ENCODE measurements around the gene STAU1.

GRCh38 chr20:49123982-49124381 is 64.2 kb downstream of the STAU1 start:
- TF ChIP-seq CTCF (IDR thresholded peaks at IDR 0.05 in 4 of 5, conservative IDR thresholded peaks at IDR 0.05 in 1 of 5) (no peak), POLR2A (IDR thresholded peaks at IDR 0.05) (no peak)

Data from gastrocnemius medialis (tissue), 4 donors.